ENCODE data around the gene EXOC4.

DNA sequence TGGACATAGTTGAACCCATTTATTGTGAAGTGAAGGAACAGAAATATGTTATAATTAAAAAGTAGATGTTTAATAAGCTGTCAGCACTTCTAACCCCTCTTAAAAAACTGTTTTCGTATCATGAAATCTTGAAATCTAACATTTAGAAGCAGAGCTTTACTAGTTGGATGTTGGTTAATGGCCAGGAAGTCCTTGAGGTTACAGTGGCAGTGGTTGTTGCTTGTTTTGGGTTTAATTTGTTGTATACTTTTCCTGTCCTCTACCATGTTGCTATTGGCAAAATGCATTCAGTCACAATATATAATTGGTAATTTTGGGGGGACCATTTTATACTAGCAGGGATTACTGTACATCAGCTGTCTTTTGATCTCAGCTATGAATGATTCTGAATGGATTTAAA is 60.7 kb downstream of the EXOC4 start:
- TF ChIP-seq CTCF (IDR thresholded peaks at IDR 0.05) (no peak), EP300 (IDR thresholded peaks at IDR 0.05) (no peak), POLR2A (IDR thresholded peaks at IDR 0.05; ENCODE audit: low read depth) (no peak), POLR2AphosphoS5 (IDR thresholded peaks at IDR 0.05) (no peak)
